HG03025 (cell line): ENCODE results near the gene SNX3.

Experiments
- ATAC-seq: cut with Tn5 transposase; IDR thresholded peaks from one replicate; pipeline ENCODE4 v1.9.1; 2021; ENCODE audit warnings: mild to moderate bottlenecking, moderate library complexity; ENCODE audit not compliant: unreplicated experiment, low FRiP score

The SNX3 gene

GRCh38 chr6:108209738-108210137, 51.1 kb downstream of the SNX3 start:
- no peak for ATAC-seq

GRCh38 chr6:108207013-108207412, 53.8 kb downstream of the SNX3 start:
- ATAC-seq = no peak

DNA sequence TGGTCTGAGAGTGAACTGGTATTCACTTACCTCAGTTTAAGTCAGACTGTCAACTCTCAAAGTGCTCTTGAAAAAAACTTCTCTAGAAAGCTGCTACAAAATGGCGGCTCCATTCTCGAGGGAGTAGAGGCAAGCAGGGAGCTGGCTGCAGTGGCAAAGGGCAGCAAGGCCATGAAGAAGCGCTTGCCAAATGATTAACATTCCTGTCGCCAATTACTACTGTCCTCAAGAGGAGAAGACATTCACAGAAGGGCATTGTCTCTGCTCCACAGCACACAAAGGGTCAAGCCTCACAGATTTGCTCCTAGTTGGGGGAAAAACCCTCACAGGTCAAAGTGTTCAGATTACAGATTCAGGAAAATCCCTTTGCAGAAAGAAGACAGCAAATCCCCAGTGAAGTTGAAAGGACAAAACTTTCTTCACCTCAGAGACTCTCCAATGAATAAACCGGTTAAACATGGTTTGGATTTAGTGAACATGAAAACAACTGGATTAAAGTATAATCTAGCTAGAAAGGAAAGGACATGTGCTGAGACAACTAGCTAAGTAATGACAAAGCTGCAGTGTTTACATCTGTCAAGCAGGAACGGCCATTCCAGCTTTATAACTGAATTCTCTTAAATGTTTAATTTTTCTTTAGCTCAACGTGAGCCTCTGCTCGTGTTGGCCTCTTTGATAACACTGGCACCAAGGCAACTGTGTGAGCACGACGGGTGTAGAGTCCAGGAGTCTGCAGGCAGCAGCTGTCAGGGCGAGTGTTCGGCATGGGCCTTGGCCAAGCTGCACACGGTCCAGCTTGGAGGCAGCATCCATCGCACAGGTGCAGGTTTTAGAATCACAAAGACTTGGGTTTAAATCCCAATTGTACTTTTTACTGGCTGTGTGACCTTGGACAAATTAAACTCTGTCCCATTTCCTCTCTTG, 57.4 kb downstream of the SNX3 start:
- ATAC-seq = no peak

- no peak for ATAC-seq
Measured at GRCh38 chr6:108200631-108201030, 60.2 kb downstream of the SNX3 start.

DNA sequence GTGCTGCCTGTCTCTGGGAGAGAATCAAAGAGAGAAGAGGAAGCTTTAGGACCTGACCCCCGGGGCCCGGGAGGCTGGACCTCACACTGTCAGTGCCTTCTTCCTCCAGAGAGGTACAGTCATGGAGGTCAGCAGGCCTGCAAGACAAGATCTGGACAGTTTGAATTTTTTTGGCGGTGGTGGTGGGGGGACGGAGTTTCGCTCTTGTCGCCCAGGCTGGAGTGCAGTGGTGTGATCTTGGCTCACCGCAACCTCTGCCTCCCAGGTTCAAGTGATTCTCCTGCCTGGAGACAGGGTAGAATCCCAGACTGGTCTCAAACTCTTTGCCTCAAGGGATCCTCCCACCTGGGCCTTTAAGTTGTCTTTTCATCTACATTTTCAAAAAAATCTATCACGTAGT, 60.7 kb downstream of the SNX3 start:
- ATAC-seq = no peak

DNA sequence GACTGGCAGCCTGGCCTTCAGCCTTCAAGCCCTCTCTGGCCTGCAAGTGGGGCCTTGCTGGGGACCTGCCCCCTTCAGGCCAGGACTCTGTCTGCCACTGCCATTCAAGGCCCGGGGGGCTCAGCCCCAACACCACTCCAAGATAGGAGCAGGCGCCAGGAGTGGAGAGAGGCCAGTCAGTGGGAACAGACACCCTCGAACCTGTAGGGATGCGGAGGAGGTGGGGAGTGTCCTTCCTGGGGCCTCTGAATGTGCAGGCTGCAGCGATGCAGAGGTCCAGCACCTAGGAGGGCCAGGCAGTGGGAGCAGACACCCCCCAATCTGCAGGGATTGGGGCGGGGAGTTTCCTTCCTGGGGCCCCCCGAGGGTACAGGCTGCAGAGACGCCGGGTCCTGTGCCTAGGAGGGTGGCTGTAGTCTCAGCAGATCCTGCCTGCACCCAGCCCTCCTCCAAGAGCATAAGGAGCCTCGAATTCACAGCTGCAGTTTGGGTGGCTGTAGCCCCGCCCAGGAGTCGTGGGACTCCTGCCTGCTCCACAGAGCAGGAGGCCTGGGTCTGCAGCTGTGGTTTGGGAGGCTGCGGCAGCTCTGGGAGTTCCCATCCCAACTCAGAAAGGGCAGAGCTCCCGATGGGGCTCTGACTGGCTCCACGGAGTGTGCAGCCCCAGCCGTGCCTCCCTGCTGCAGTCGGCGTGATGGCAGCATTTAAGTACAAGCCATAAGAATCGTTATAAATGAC, 61.9 kb downstream of the SNX3 start:
- ATAC-seq = no peak

GRCh38 chr6:108195209-108195608, 65.6 kb downstream of the SNX3 start:
- no peak for ATAC-seq

DNA sequence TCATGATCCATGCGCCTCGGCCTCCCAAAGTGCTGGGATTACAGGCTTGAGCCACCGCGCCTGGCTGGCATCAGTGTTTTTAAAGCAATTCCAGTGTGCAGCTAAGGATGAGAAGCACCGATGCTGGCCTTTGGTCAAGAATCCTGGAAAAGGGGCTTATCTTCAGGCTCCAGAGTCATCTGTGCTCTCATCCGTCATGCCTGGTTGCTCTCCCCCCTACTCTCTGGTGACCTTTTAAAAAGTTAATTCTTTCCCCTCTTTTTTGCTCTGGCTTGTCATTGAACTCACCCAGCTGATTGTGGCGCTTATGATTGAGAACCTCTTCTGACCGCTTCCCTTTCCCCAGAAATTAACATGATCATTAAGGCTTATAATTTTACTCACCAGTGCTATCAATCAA, 66.3 kb downstream of the SNX3 start:
- no peak for ATAC-seq

DNA sequence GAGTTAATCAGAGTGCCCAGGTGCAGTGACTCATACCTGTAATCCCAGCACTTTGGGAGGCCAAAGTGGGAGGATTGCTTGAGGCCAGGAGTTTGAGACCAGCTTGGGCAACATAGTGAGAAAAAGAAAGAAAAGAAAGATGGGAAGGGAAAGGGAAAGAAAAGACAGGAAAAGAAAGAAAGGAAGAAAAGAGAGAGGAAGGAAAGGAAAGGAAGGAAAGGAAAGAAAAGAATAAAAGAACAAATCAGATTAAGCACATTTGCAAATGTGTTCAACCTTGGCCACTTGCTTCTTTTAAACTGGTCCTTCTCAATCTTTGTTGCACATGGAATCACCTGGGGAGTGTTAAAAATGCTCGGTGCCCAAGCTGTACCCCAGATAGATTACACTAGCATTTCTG, 67.0 kb downstream of the SNX3 start:
- ATAC-seq = no peak

DNA sequence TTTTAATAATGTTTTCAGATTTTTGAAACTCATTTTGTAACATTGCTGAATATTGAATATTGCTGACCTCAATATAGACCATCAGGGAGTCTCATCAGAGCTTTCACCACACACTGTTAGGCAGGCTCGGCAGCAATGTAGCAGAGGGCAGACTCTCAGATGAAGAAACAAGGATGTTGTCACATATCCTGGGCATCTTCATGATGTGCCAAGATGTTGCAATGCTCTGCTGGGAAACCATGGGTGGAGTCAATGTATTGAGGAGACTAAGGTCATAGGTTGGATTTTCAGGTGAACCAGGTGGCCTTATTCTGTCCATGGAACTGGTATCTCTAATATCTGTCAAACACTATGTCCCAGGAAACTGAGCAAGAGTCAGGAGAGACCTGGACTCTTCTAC, 67.7 kb downstream of the SNX3 start:
- ATAC-seq = no peak

GRCh38 chr6:108187519-108187918, 73.3 kb downstream of the SNX3 start:
- no peak for ATAC-seq

- no peak for ATAC-seq
Measured at GRCh38 chr6:108186226-108186625, 74.6 kb downstream of the SNX3 start.

- no peak for ATAC-seq
Measured at GRCh38 chr6:108180776-108181175, 80.1 kb downstream of the SNX3 start.

- ATAC-seq = no peak
Measured at GRCh38 chr6:108180266-108180665, 80.6 kb downstream of the SNX3 start.

GRCh38 chr6:108179741-108180140, 81.1 kb downstream of the SNX3 start:
- ATAC-seq = no peak

DNA sequence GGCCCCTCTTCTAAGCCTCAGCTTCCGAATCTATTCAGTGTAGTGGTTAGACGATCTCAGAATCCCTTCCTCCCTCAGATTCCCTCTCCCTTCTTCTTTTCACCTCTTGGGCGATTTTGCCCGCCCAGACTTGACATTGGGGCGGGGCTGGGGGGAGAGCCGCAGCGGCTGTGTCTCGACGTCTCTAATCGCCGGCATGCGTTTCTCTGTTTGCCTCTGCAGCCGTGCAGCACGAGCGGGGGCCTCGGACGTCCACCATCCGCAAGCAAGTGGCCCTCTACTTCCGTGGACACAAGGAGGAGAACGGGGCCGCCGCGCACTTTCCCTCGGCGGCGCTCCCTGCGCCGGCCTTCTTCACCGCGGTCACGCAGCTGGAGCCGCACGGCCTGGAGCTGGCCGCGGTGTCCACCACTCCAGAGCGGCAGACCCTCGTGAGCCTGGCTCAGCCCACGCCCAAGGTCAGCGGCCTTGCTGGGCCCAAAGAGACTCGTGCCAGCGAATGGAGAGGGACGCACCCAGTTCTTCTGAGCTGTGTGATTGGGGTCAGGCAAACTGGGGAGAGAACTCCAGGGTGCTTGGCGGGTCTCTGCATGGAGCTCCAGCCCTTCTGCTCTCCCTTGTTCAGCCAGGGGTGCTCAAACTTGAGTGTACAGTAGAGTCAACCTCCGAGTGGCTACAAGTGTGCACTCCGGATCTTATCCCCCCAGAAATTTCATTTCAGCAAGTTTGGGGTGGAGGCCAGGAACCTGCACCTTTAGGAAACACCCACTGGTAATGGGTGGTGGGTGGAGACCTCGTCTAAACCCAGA, 84.4 kb downstream of the SNX3 start:
- no peak for ATAC-seq

DNA sequence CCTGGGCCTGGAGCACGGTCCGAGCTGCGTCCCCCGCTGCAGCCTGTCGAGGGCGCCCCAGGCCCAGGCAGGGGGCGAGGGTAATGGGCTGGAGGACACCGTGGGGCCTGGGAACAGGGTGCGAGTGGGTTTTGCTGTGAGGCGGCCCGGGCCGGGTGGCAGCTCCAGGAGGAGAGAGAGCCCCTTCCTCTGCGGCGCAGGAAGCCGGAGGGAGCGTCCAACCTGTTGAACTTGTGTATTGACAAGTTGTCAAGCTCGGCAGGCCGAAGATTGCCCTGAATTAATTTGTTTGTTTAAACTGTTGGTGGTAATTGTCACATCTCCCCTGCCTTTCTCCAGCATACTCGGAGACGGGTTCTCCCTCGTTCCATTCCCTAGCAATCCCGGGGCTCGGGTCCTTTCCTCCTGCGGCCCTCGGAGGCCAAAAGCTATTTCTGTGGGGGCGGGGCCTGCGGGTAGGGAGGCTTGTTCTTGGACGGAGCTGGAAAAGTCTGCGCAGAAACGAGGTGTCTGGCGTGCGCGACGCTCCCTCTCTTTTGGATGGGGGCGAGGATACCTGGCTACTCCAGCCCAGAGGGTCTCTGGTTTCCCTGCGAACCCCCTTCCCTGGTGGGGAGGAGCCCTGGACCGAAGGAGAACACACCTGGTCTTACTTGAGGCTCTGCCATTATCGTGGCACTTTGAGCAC, 85.1 kb downstream of the SNX3 start:
- ATAC-seq = no peak

GRCh38 chr6:108175176-108175591, 85.7 kb downstream of the SNX3 start:
- ATAC-seq = no peak

DNA sequence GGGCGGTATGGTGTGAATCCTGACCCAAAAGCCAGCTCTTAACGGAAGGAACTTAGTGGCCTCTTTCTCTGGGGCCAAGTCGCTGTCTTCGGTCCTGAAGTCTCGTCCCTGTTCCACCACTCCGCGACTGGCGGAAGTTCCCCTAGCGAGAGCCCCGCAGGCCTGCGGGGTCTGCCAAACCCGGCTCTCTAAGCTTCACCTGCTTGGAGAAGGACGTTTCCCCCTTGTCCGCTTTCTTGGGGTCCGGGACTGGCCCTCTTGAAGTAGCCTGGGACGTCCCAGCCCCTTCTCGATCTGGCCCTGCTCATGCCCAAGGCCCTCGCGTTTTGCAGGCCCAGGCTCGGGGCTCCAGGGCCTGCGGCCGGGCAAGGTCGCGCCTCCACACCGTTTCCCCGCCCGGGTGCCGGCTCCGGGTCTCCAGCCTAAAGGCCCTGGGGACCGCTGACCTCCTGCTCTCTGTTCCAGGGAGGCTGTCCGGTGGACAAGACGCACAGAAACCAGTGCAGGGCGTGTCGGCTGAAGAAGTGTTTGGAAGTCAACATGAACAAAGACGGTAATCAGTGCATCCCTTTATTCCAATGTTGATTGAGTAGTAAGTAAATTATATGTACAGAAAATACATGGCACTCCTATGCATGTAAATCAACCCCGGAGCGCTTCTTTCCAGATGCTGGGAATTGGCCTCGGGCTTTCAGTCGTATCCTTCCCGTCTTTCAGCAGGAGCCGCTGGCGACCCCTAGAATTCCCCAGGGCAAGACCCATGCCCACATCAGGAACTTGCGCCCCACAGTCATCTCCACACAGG, 86.3 kb downstream of the SNX3 start:
- ATAC-seq = no peak
